Activated CD8-positive, alpha-beta memory T cell treated with anti-CD3 and anti-CD28 coated beads, Interleukin-2, amount 10 ng/mL, durations not matched to agents 7 days and 5 days (primary cell): ENCODE results near the gene FARS2. TPM values are rescaled to one million over a fixed set of nuclear protein-coding genes. Genes with fewer than 3 reads are reported as not detected.

ENCODE experiments used
- ATAC-seq: fragments of 150-1000 bp; cut with Tn5 transposase; one replicate; pipeline ENCODE4 v1.10.0; 2021; ENCODE audit warnings: moderate library complexity
- CTCF ChIA-PET: fragments of 350-600 bp; sonication (Branson Sonifier 250); formaldehyde crosslinking; loops from one replicate; lab custom pipeline; 2021; ENCODE audit warnings: antibody characterized with exemption; lab: Charles Lee
- DNase-seq: peaks from one replicate; pipeline ENCODE4 v3.0.0-alpha.2; 2020
- H3K27ac Mint-ChIP-seq: one replicate; pipeline ENCODE4 v1.8.0; 2021; ENCODE audit warnings: mild to moderate bottlenecking, mixed read lengths
- H3K27me3 Mint-ChIP-seq: one replicate; pipeline ENCODE4 v1.8.0; 2021; ENCODE audit warnings: mixed read lengths
- H3K36me3 Mint-ChIP-seq: one replicate; pipeline ENCODE4 v1.8.0; 2021; ENCODE audit warnings: mild to moderate bottlenecking, mixed read lengths
- H3K4me1 Mint-ChIP-seq: one replicate; pipeline ENCODE4 v1.8.0; 2021; ENCODE audit warnings: mixed read lengths
- H3K4me3 Mint-ChIP-seq: one replicate; pipeline ENCODE4 v1.8.0; 2021; ENCODE audit warnings: mild to moderate bottlenecking, moderate library complexity, mixed read lengths
- H3K9me3 Mint-ChIP-seq: one replicate; pipeline ENCODE4 v1.8.0; 2022; ENCODE audit warnings: low read depth, mixed read lengths
- total RNA-seq, 2 experiments: library from RNA; stranded (reverse); gene quantifications; one replicate each; pipeline ENCODE4 v1.2.3, GENCODE V29; 2021

The FARS2 gene
- total RNA-seq, 2 experiments from 2014 or later, result 23.2 to 28.3 TPM

DNA sequence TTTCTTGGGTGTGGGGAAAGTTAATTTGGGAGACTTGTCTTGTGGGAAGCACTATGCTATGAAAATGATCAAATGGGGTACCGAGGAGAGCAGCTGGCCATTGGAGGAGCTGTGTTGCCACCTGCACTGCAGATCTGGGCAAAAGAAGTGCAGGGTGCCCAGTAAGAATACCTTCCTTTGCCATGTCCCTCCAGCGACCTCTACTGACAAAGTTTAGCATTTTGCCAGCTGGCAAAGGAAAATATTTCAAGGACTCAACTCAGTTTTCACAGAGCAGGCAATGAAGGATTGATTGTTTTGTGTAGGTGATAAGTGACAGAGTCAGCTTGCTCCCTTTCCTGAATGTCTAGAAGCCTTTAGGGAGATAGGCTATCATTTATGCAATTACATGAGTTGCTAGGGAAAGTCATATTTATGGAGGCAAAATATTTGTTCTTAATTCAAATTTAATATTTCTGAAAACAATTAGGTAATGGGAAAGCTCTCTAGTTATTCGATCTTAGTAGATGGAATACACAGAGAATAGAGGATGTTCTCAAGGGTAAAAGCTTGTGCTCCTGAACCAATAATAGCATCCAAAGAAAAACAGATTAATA lies 118.4 kb downstream of the FARS2 start:
- CTCF ChIA-PET, result interaction anchor here (0.6 to 2.4 kb wide), 11 partner anchors 9 to 367 kb away, joined by 3 to 18 read pairs (median 4); no protein-coding TSS in a partner anchor
- ATAC-seq, result no peak
- no peak overlapping the region for H3K4me3 Mint-ChIP-seq

DNA sequence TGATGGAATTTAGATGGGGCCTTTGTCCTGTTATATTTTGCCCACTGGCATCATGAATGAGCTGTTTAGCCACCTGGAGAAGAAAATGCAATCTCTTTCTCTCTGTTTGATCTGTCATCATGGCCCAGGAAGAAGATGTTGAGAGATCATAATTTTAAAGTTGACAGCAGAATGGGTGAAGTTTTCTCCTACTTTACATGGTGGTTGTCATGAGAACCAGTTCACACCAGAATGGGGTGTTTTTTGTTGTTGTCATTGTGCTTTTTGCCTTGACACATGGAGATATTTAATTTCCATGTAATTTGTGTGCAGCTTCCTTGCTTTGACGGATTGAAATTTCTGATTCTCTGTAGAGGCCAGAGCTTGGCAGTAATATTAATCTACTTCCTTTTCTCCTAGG lies 122.5 kb downstream of the FARS2 start:
- no peaks in the 10 kb centered on the region for H3K9me3 Mint-ChIP-seq
- CTCF ChIA-PET, result no interaction called here
- H3K27ac Mint-ChIP-seq, result no peak overlapping the region
- no peaks in the 10 kb centered on the region for H3K27me3 Mint-ChIP-seq
- DNase-seq, result no peak
- no peak for ATAC-seq
- H3K36me3 Mint-ChIP-seq, result no peaks in the 10 kb centered on the region
- H3K4me1 Mint-ChIP-seq, result no peaks in the 10 kb centered on the region
- no peak overlapping the region for H3K4me3 Mint-ChIP-seq

More for the DNA sequence above, 118.4 kb downstream of the FARS2 start:
- Mint-ChIP-seq H3K27me3 (no peaks in the 10 kb centered on the region), H3K9me3 (no peaks in the 10 kb centered on the region), H3K36me3 (no peaks in the 10 kb centered on the region), H3K27ac (no peak overlapping the region), H3K4me1 (peaks cover 2% of the 10 kb centered on the region)
- DNase-seq, result peak; percentile 58

DNA sequence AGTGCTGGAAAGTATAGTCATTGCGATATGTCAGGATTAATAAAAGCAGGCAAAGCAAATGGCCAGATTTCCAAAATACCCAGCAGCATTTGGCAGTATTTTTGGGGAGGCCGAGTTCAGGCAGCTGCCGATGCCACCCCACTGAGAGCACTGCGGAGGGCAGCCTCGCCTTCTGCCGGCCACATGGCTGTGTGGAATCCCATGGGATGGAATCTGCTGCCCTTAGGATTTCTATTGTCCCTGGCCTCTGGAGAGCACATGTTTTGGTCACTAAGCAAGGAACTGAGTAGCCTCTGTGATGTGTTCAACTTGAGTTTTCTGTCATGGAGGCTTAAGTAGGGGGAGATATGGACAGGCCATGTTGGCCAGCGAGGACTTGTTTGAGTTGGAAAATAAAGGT lies 123.0 kb downstream of the FARS2 start:
- Mint-ChIP-seq H3K36me3 (no peaks in the 10 kb centered on the region), H3K9me3 (no peaks in the 10 kb centered on the region), H3K4me3 (no peak overlapping the region), H3K27me3 (no peaks in the 10 kb centered on the region), H3K4me1 (no peaks in the 10 kb centered on the region), H3K27ac (no peak overlapping the region)
- ATAC-seq (no peak), DNase-seq (no peak)
- CTCF ChIA-PET, result no interaction called here

DNA sequence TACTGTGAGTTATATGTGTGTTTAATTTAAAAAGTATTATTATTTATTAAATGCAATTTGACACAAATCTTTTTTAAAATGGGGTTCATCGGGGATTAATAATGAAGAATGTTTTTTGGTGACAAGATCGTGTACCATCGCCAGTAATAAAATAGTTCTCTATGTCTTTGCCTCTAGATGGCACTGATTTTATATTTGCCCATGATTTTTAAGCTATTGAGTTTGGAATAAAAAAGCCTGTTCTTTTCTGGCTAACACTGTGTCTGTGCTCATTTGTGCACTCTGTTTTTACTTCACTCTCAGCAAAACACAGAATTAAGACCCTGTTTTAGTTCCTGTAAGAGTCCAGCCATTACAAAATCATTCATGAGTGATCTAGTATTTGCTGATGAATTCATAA lies 127.0 kb downstream of the FARS2 start:
- Mint-ChIP-seq H3K27ac (no peak overlapping the region), H3K27me3 (no peaks in the 10 kb centered on the region), H3K4me3 (no peak overlapping the region), H3K9me3 (no peaks in the 10 kb centered on the region), H3K4me1 (no peaks in the 10 kb centered on the region), H3K36me3 (no peaks in the 10 kb centered on the region)
- DNase-seq, result no peak
- CTCF ChIA-PET, result no interaction called here
- no peak for ATAC-seq

DNA sequence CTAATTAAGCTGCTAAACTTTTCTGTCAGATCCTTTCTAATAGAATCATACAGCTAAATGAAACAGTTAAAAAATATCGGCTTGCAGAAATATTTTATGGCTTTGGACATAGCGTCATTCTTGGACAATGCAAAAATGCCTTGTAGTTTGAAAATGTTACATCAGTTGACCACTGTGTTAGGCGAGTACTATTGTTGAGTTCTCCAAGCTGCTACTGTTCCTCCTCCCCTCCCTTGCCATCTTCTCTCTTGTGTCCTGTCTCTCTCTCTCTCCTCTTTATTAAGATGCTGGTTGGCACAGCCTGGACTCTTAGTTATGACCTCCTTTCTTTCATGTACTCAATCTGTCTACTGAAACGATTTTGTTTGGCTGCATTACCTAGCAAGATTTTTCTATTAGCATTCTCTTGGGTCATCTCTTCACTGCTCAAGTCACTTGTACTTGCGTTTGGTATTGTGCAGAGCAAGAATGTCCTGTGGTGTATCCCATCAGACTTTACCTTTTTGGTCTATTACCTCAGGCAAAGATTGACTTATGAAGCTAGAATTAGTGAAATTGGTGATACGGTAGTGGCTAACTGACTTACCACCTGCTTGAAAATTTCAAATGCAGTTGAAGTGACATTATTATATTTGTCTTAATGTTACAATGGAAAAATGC lies 127.9 kb downstream of the FARS2 start:
- DNase-seq, result no peak
- Mint-ChIP-seq H3K27ac (no peak overlapping the region), H3K4me1 (no peaks in the 10 kb centered on the region), H3K27me3 (no peaks in the 10 kb centered on the region), H3K9me3 (no peaks in the 10 kb centered on the region), H3K36me3 (no peaks in the 10 kb centered on the region), H3K4me3 (no peak overlapping the region)
- CTCF ChIA-PET, result interaction anchor here (1.3 kb wide), 1 partner anchor 245 kb away, joined by 4 read pairs; no protein-coding TSS in a partner anchor
- no peak for ATAC-seq

DNA sequence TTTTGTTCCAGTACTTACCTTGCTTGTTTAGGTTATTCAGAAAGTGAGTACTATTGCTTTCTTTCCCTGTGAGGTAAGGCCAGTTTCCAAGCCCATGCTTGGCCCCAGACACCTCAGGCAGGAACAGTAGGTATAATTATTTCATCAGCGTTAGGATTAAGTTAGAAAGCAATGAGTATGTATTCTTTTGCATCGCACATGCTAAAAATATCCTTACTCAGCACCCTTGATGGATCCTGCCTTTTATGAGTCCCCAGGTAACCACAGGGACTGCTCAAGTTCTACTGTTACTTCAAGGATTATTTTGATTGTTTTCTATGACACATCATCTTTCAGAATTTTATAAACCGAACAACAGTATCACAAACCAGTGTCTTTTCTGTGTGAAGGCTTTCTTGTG lies 128.9 kb downstream of the FARS2 start:
- ATAC-seq (no peak), DNase-seq (no peak)
- H3K9me3 Mint-ChIP-seq, result no peaks in the 10 kb centered on the region
- no peaks in the 10 kb centered on the region for H3K36me3 Mint-ChIP-seq
- no peaks in the 10 kb centered on the region for H3K4me1 Mint-ChIP-seq
- no peak overlapping the region for H3K4me3 Mint-ChIP-seq
- no peaks in the 10 kb centered on the region for H3K27me3 Mint-ChIP-seq
- CTCF ChIA-PET, result no interaction called here
- H3K27ac Mint-ChIP-seq, result no peak overlapping the region

DNA sequence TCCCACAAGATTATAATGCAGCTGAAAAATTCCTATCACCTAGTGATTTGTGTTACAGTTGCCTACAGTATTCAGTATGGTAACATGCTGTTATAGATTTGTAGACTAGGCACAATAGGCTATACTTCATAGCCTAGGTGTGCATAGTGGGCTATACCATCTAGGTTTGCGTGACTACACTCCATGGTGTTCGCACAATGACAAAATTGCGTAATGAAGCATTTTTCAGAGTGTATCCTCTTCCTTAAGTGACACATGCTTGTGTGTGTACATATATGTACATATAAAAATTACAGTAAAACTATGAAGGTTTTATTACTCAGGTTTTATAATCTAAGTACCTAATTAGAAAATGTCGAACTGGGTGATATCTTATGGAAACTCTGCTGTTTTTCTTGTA lies 133.0 kb downstream of the FARS2 start:
- ATAC-seq (no peak), DNase-seq (no peak)
- no peaks in the 10 kb centered on the region for H3K27me3 Mint-ChIP-seq
- no peak overlapping the region for H3K4me3 Mint-ChIP-seq
- no peak overlapping the region for H3K27ac Mint-ChIP-seq
- H3K4me1 Mint-ChIP-seq, result peaks cover 2% of the 10 kb centered on the region
- no peaks in the 10 kb centered on the region for H3K9me3 Mint-ChIP-seq
- CTCF ChIA-PET, result interaction anchor here (1.3 kb wide), 1 partner anchor 15 kb away, joined by 4 read pairs; no protein-coding TSS in a partner anchor
- no peaks in the 10 kb centered on the region for H3K36me3 Mint-ChIP-seq

DNA sequence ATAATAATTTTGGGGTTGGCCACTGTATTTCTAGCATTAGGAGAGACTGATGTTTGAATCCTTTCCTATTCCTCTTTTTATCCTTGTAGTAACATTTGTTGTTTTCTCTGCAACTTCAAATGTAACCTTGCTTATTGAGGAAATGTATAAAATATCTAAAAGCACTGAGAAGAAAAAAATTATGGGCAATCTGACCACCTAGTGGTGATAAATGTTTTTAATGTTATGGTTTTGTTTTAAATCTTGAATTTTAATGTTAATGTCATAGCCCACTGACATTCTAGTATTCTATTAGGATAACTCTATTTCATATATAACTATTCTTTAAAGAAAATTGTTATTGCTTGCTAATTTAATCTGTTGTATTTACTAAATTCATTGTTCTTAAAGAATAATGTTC lies 134.4 kb downstream of the FARS2 start:
- no peak overlapping the region for H3K27ac Mint-ChIP-seq
- peaks cover 9% of the 10 kb centered on the region for H3K4me1 Mint-ChIP-seq
- CTCF ChIA-PET, result no interaction called here
- H3K4me3 Mint-ChIP-seq, result no peak overlapping the region
- H3K27me3 Mint-ChIP-seq, result no peaks in the 10 kb centered on the region
- no peak for ATAC-seq
- H3K36me3 Mint-ChIP-seq, result no peaks in the 10 kb centered on the region
- no peak for DNase-seq
- H3K9me3 Mint-ChIP-seq, result no peaks in the 10 kb centered on the region

DNA sequence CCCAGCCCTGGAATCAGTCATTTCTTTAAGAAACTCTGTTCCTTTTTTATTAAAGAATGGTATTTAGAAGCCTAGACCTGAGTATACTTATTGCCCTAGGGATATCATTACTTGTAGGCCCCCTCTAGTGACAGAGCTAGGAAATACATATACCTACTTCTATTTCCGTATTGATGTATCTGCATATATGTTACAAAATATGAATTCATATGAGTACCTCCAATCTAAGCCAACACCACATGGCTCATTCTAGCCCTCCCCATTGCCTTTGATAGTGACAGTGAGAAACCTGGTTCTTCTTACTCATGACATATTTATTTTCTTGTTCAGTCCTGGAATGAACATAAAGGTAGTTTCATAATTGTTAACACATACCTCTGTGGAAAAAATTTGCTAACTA lies 137.2 kb downstream of the FARS2 start:
- CTCF ChIA-PET, result interaction anchor here (0.9 kb wide), 1 partner anchor 255 kb away, joined by 5 read pairs; no protein-coding TSS in a partner anchor
- Mint-ChIP-seq H3K27ac (no peak overlapping the region), H3K9me3 (no peaks in the 10 kb centered on the region), H3K27me3 (no peaks in the 10 kb centered on the region), H3K4me1 (peaks cover 15% of the 10 kb centered on the region), H3K36me3 (no peaks in the 10 kb centered on the region), H3K4me3 (no peak overlapping the region)
- peak; percentile 91 for ATAC-seq
- peak; percentile 49 for DNase-seq

DNA sequence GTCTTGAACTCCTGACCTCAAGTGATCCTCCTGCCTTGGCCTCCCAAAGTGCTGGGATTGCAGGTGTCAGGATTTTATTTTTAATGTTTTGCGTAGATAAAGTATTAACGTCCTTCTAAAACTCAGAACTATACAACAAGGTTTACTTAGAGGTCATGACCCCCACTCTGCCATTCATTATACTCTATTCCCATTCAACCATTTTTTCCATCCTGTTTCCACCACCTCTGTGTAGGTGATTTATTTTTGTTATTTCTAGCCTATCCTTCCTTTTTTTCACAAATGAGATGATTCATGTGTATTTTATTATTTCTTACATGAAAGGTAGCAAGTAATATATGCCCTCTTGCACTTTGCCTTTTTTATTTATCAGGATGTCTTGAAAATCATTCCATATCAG lies 138.1 kb downstream of the FARS2 start:
- Mint-ChIP-seq H3K27me3 (no peaks in the 10 kb centered on the region), H3K4me1 (peaks cover 15% of the 10 kb centered on the region), H3K36me3 (no peaks in the 10 kb centered on the region), H3K9me3 (no peaks in the 10 kb centered on the region), H3K27ac (no peak overlapping the region), H3K4me3 (no peak overlapping the region)
- DNase-seq (no peak), ATAC-seq (no peak)
- CTCF ChIA-PET, result no interaction called here

DNA sequence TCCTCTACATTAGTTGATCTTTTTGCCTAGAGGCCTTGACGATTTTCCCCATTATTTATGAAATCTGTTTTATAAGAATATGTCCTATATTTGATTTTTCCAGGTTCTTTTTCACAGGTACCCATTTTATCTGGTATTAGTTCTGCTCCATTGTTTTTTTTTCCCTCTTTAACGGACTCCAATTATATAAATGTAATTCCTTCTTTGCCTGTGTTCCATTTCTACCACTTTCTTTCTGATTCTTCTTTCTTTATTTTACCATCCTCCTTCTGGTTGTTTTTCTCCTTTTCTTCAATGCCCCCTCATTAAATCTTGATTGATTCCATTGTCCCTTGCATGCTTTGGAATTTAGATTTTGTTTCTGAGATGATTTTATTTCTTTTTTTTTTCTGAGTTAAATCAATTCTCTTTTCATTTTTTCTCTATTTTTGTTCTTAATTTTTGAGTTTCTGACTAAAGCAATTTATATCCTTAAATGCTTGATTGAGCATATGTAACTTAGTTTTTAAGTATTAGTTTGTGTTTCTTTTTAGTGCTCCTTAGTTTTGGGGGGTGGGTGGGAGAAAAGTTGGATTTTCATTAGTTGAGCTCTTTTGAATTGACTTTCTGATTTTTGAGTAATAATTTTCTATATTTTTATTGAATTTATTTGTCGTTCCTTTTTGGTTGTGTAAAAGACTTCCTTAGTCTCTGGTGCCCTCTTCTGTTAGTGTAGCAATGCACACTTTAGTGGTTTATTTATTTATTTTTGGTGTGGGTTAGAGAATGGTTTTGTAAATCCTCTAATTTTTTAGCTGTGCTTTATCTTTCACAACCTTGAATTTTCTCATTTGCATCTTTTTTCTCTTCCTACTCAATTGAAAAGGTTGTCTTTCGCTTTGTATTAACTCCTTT lies 140.8 kb downstream of the FARS2 start:
- no peaks in the 10 kb centered on the region for H3K27me3 Mint-ChIP-seq
- CTCF ChIA-PET, result interaction anchor here (3.0 kb wide), 1 partner anchor 258 kb away, joined by 13 read pairs; no protein-coding TSS in a partner anchor
- peaks cover 15% of the 10 kb centered on the region for H3K4me1 Mint-ChIP-seq
- DNase-seq (no peak), ATAC-seq (no peak)
- no peaks in the 10 kb centered on the region for H3K9me3 Mint-ChIP-seq
- H3K27ac Mint-ChIP-seq, result no peak overlapping the region
- no peak overlapping the region for H3K4me3 Mint-ChIP-seq
- no peaks in the 10 kb centered on the region for H3K36me3 Mint-ChIP-seq

DNA sequence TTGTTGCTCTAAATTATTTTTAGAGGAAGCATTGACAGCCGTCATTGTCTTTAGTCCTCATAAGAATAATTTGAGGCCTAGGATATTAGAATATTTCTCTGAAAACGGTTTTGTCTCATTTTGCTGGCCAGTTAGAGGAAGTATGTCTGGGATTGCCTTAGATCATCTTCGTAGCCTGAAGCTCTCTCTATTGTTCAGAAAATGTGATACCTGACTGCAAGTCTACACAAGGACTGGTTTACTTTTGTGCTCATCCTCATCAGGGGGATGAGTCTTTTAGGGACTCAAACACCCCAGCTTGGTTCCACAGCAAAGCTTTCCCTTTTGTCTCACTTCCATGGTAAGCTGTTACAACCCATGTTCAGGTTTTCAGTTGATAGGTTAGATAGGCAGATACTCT lies 141.8 kb downstream of the FARS2 start:
- no peaks in the 10 kb centered on the region for H3K9me3 Mint-ChIP-seq
- DNase-seq, result no peak
- peaks cover 1% of the 10 kb centered on the region for H3K36me3 Mint-ChIP-seq
- H3K27ac Mint-ChIP-seq, result no peak overlapping the region
- peaks cover 15% of the 10 kb centered on the region for H3K4me1 Mint-ChIP-seq
- CTCF ChIA-PET, result interaction anchor here (3.0 kb wide), 1 partner anchor 259 kb away, joined by 13 read pairs; no protein-coding TSS in a partner anchor
- H3K4me3 Mint-ChIP-seq, result no peak overlapping the region
- no peak for ATAC-seq
- H3K27me3 Mint-ChIP-seq, result no peaks in the 10 kb centered on the region

DNA sequence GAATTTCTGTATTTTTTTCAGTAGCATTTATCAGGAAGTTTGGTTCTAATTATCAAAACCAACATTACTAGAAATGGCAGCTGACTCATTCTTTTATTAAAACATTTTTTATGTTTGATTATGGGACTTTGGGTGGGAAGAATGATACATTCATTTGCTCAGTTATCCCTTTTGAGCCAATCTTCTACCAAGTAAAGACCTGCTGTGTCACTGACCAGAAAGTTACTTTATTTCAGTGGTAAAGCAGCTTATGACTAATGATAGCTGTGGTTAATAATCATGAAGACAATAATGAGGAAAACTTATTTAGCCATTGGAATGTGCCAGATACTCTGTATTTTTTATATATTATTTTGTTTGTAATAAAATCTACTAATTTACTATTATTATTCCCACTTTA lies 142.3 kb downstream of the FARS2 start:
- Mint-ChIP-seq H3K9me3 (no peaks in the 10 kb centered on the region), H3K36me3 (peaks cover 3% of the 10 kb centered on the region), H3K4me1 (peaks cover 14% of the 10 kb centered on the region), H3K27me3 (no peaks in the 10 kb centered on the region), H3K4me3 (no peak overlapping the region), H3K27ac (no peak overlapping the region)
- DNase-seq (no peak), ATAC-seq (no peak)
- CTCF ChIA-PET, result interaction anchor here (3.0 kb wide), 1 partner anchor 260 kb away, joined by 13 read pairs; no protein-coding TSS in a partner anchor
